Uterus (tissue), 4 donors: ENCODE results near the gene IRF2BP2. TPM values are rescaled to one million over a fixed set of nuclear protein-coding genes. Genes with fewer than 3 reads are reported as not detected.

Experiments
- DNase-seq, 2 donors: peaks; one replicate each; pipeline ENCODE4 v3.0.0-alpha.2; 2019 to 2020
- H3K27ac ChIP-seq, 2 donors: fragments of 200-600 bp; sonication (generic); 1 replicate in 1 of 2; 2 replicates in 1 of 2; pipeline ENCODE4 v1.5.1; 2016 to 2018
- H3K27me3 ChIP-seq, 2 donors: fragments of 200-600 bp; sonication (generic); one replicate each; pipeline ENCODE4 v1.5.1; 2018 to 2019; ENCODE audit warnings: control low read depth in 1 of 2
- H3K36me3 ChIP-seq, 2 donors: fragments of 200-600 bp; sonication (generic); one replicate each; pipeline ENCODE4 v1.5.1; 2019; ENCODE audit warnings: control low read depth in 1 of 2
- H3K4me1 ChIP-seq, 2 donors: fragments of 200-600 bp; sonication (generic); one replicate each; pipeline ENCODE4 v1.5.1; 2018 to 2019; ENCODE audit warnings: control low read depth in 1 of 2
- H3K4me3 ChIP-seq, 2 donors: fragments of 200-600 bp; sonication (generic); 1 replicate in 1 of 2; 2 replicates in 1 of 2; pipeline ENCODE4 v1.5.1; 2018 to 2019; ENCODE audit warnings: mild to moderate bottlenecking in 1 of 2
- H3K9me3 ChIP-seq, 2 donors: fragments of 200-600 bp; sonication (generic); one replicate each; pipeline ENCODE4 v1.5.1; 2019; ENCODE audit warnings: control low read depth in 1 of 2
- CTCF ChIP-seq, 4 experiments: fragments of 200-600 bp in 2 of 4; fragments of 450-650 bp in 2 of 4; sonication (generic) in 2 of 4; IDR thresholded peaks; one replicate each; pipeline ENCODE4 v1.5.1; 2016 to 2019; ENCODE audit warnings: antibody characterized with exemption in 4 of 4, mild to moderate bottlenecking in 2 of 4, moderate library complexity in 1 of 4
- POLR2A ChIP-seq, 2 donors: fragments of 450-650 bp; IDR thresholded peaks; one replicate each; pipeline ENCODE4 v1.6.1; 2016; ENCODE audit warnings: antibody characterized with exemption in 2 of 2, mild to moderate bottlenecking in 1 of 2, moderate library complexity in 1 of 2
- intact Hi-C: fragments of 100-400 bp; cut with DNase I; formaldehyde crosslinking; loops from one replicate; pipeline ENCODE4 v1.15.1; 2023; ENCODE audit warnings: low total_unique reads
- total RNA-seq, 4 donors: library from RNA; depleted of rRNA in 3 of 4; stranded (reverse); fragments of >200 nt in 3 of 4; gene quantifications; one replicate each; pipeline versions ENCODE4 v1.1.0 to v1.2.4, GENCODE V29; 2014 to 2023
- donor health status: DM: yes; HTN: yes; CAD: no.

Gene IRF2BP2
- total RNA-seq, 4 donors from 2014 or later = 56.8 to 182 (median 124) TPM

GRCh38 chr1:234628089-234628488 lies 18.1 kb upstream of the IRF2BP2 start:
- H3K4me1 ChIP-seq = no peaks in the 10 kb centered on the region
- intact Hi-C loops = no loop called here
- H3K4me3 ChIP-seq = no peak overlapping the region
- H3K27ac ChIP-seq = no peak overlapping the region
- H3K9me3 ChIP-seq = no peaks in the 10 kb centered on the region
- H3K36me3 ChIP-seq = no peaks in the 10 kb centered on the region
- TF ChIP-seq CTCF (IDR thresholded peaks at IDR 0.05) (no peak), POLR2A (IDR thresholded peaks at IDR 0.05) (no peak)
- DNase-seq = no peak
- H3K27me3 ChIP-seq = no peaks in the 10 kb centered on the region

GRCh38 chr1:234627009-234627950 lies 17.3 kb upstream of the IRF2BP2 start:
- Histone ChIP-seq H3K36me3 (no peaks in the 10 kb centered on the region), H3K4me1 (no peaks in the 10 kb centered on the region), H3K27me3 (no peaks in the 10 kb centered on the region), H3K9me3 (no peaks in the 10 kb centered on the region), H3K4me3 (no peak overlapping the region), H3K27ac (no peak overlapping the region)
- TF ChIP-seq POLR2A (IDR thresholded peaks at IDR 0.05) (no peak), CTCF (IDR thresholded peaks at IDR 0.05) (no peak)
- DNase-seq = no peak
- intact Hi-C loops = no loop called here

GRCh38 chr1:234626391-234626790 lies 16.4 kb upstream of the IRF2BP2 start:
- no peak for DNase-seq
- H3K4me3 ChIP-seq = no peak overlapping the region
- TF ChIP-seq POLR2A (IDR thresholded peaks at IDR 0.05) (no peak), CTCF (IDR thresholded peaks at IDR 0.05) (no peak)
- intact Hi-C loops = no loop called here
- H3K9me3 ChIP-seq = no peaks in the 10 kb centered on the region
- no peaks in the 10 kb centered on the region for H3K27me3 ChIP-seq
- no peak overlapping the region for H3K27ac ChIP-seq
- H3K4me1 ChIP-seq = no peaks in the 10 kb centered on the region
- no peaks in the 10 kb centered on the region for H3K36me3 ChIP-seq

GRCh38 chr1:234624724-234625117 lies 14.7 kb upstream of the IRF2BP2 start:
- DNase-seq = no peak
- TF ChIP-seq POLR2A (IDR thresholded peaks at IDR 0.05) (no peak), CTCF (IDR thresholded peaks at IDR 0.05) (no peak)
- Histone ChIP-seq H3K4me1 (no peaks in the 10 kb centered on the region), H3K9me3 (no peaks in the 10 kb centered on the region), H3K4me3 (no peak overlapping the region), H3K27ac (no peak overlapping the region), H3K36me3 (no peaks in the 10 kb centered on the region), H3K27me3 (no peaks in the 10 kb centered on the region)
- intact Hi-C loops = no loop called here

GRCh38 chr1:234621657-234622335 lies 11.8 kb upstream of the IRF2BP2 start:
- DNase-seq = no peak
- TF ChIP-seq POLR2A (IDR thresholded peaks at IDR 0.05) = no peak
- no peak for TF ChIP-seq CTCF (IDR thresholded peaks at IDR 0.05)
- H3K36me3 ChIP-seq = no peaks in the 10 kb centered on the region
- no peaks in the 10 kb centered on the region for H3K27me3 ChIP-seq
- no peak overlapping the region for H3K4me3 ChIP-seq
- H3K27ac ChIP-seq = no peak overlapping the region
- intact Hi-C loops = no loop called here
- H3K4me1 ChIP-seq = no peaks in the 10 kb centered on the region
- no peaks in the 10 kb centered on the region for H3K9me3 ChIP-seq
